GM12878 (cell line): Measurements from ENCODE around the gene BRF1. TPM values are rescaled to one million over a fixed set of nuclear protein-coding genes. Genes with fewer than 3 reads are reported as not detected.

Source experiments
- ATAC-seq: fragments of 200-7000 bp; cut with Tn5 transposase; 3 replicates; pipeline ENCODE4 v1.9.1; 2020; ENCODE audit warnings: mild to moderate bottlenecking, moderate library complexity
- BruUV-seq: library from RNA; stranded (reverse); fragments of 400-500 nt; replicated peaks from 2 replicates; lab custom pipeline; 2021; lab: Mats Ljungman, UMichigan
- CTCF ChIA-PET: fragments of 300-600 bp; sonication (Branson Sonifier 250); formaldehyde crosslinking; extraction: SDS; loops from one replicate; lab custom pipeline; 2021; ENCODE audit warnings: inconsistent platforms; lab: Yijun Ruan, JAX
- POLR2A ChIA-PET: fragments of 350-600 bp; formaldehyde crosslinking; extraction: SDS; loops from one replicate; lab custom pipeline; 2021; ENCODE audit warnings: inconsistent platforms; lab: Charles Lee
- RAD21 ChIA-PET: fragments of 300-600 bp; sonication (Branson Sonifier 250); formaldehyde crosslinking; loops from one replicate; lab custom pipeline; 2023; ENCODE audit warnings: antibody characterized with exemption; ENCODE audit not compliant: unreplicated experiment; lab: Charles Lee
- SMC1A ChIA-PET: fragments of 300-600 bp; sonication (Branson Sonifier 250); formaldehyde crosslinking; loops from one replicate; lab custom pipeline; 2023; ENCODE audit not compliant: unreplicated experiment, uncharacterized antibody; lab: Charles Lee
- DNase-seq: peaks from one replicate; pipeline ENCODE4 v3.0.0-alpha.2; 2011; ENCODE audit warnings: low read depth, low spot score
- FAIRE-seq: peaks from 3 replicates; lab custom pipeline; 2011; peaks lifted over from hg19 to GRCh38; lab: Jason Lieb, UNC
- H2AFZ ChIP-seq: 2 replicates; pipeline ENCODE4 v1.6.0; 2011; ENCODE audit warnings: low read depth, low read length, control low read depth; ENCODE audit not compliant: control insufficient read depth
- H3K27ac ChIP-seq: 2 replicates; pipeline ENCODE4 v1.5.1; 2011; ENCODE audit warnings: control low read depth; ENCODE audit not compliant: control insufficient read depth, insufficient read depth
- H3K27me3 ChIP-seq, 2 experiments: replicated peaks in 1 of 2; 2 replicates each; pipeline versions ENCODE4 v1.6.0 to v1.6.1; 2011; ENCODE audit warnings: low read length in 1 of 2; ENCODE audit not compliant: control insufficient read depth in 2 of 2, insufficient read depth in 2 of 2
- H3K36me3 ChIP-seq, 2 experiments: 2 replicates each; pipeline ENCODE4 v1.5.1; 2011; ENCODE audit warnings: low read length in 1 of 2; ENCODE audit not compliant: control insufficient read depth in 2 of 2, insufficient read depth in 2 of 2
- H3K4me1 ChIP-seq: 2 replicates; pipeline ENCODE4 v1.6.1; 2011; ENCODE audit warnings: mild to moderate bottlenecking, low read length, moderate library complexity, mixed read lengths; ENCODE audit not compliant: control insufficient read depth, insufficient read depth
- H3K4me2 ChIP-seq: 2 replicates; pipeline ENCODE4 v1.6.0; 2011; ENCODE audit warnings: control low read depth; ENCODE audit not compliant: control insufficient read depth, insufficient read depth
- H3K4me3 ChIP-seq: fragments of 200-600 bp; sonication (generic); 2 replicates; pipeline ENCODE4 v1.5.1; 2016
- H3K79me2 ChIP-seq: 2 replicates; pipeline ENCODE4 v1.6.0; 2011; ENCODE audit warnings: low read length; ENCODE audit not compliant: control insufficient read depth, insufficient read depth
- H3K9ac ChIP-seq: 2 replicates; pipeline ENCODE4 v1.8.0; 2011; ENCODE audit warnings: low read length, control low read depth, mixed read lengths; ENCODE audit not compliant: control insufficient read depth, insufficient read depth
- H3K9me3 ChIP-seq: replicated peaks from 3 replicates; pipeline ENCODE4 v1.5.1; 2011; ENCODE audit warnings: mild to moderate bottlenecking, low read length; ENCODE audit not compliant: control insufficient read depth, insufficient read depth
- H4K20me1 ChIP-seq: 2 replicates; pipeline ENCODE4 v1.6.0; 2011; ENCODE audit not compliant: control insufficient read depth, insufficient read depth
- WGBS: methylation state at CpG from one replicate; pipeline ENCODE4 v1.1.6; 2016; ENCODE audit warnings: low lambda C conversion rate; ENCODE audit not compliant: insufficient replicate concordance, insufficient coverage; ENCODE audit errors: missing lambda C conversion rate; 5-methylcytosine and 5-hydroxymethylcytosine counted together
- in situ Hi-C: fragments of 300-500 bp; cut with MboI; formaldehyde crosslinking; loops from 9 replicates; pipeline ENCODE4 v1.14.3; 2018; ENCODE audit warnings: mixed read lengths
- intact Hi-C: fragments of 100-400 bp; cut with micrococcal nuclease; formaldehyde crosslinking; loops from one replicate; pipeline ENCODE4 v1.14.2; 2022; ENCODE audit not compliant: unreplicated experiment
- polyA plus RNA-seq, 11 experiments: library from polyadenylated mRNA; depleted of rRNA in 4 of 11; unstranded in 6 of 11; stranded (reverse) in 5 of 11; fragments of >200 nt; fragmentation: Nextera tagmentation in 4 of 11; fragmentation: Illumina TruSeq in 1 of 11; extraction: Ambion mirVana in 4 of 11; extraction: Trizol in 1 of 11; gene quantifications; 1 replicate in 1 of 11; 2 replicates in 10 of 11; pipeline versions ENCODE4 v1.2.1 to v1.2.3, GENCODE V29; 2011 to 2016; ENCODE audit warnings: inconsistent platforms in 2 of 11, missing spikeins in 2 of 11, low read depth in 1 of 11
- total RNA-seq, 4 experiments: library from RNA; depleted of rRNA in 3 of 4; stranded (reverse); fragments of >200 nt in 3 of 4; fragmentation: Illumina TruSeq in 1 of 4; extraction: Trizol in 1 of 4; gene quantifications; 2 replicates each; pipeline versions ENCODE4 v1.2.1 to v1.2.3, GENCODE V29; 2013 to 2021
- TF ChIP-seq, protein P1 (sequence below): fragments of 450-650 bp; IDR thresholded peaks from 2 replicates; pipeline ENCODE4 v1.6.1; 2017; ENCODE audit warnings: mild to moderate bottlenecking, moderate library complexity

Gene BRF1
- total and polyA plus RNA-seq, 10 of the 15 experiments (the other 5 are each of a cell fraction or from before 2014, with no cell fraction given): 0.21 to 33.5 (median 10.7) TPM

DNA sequence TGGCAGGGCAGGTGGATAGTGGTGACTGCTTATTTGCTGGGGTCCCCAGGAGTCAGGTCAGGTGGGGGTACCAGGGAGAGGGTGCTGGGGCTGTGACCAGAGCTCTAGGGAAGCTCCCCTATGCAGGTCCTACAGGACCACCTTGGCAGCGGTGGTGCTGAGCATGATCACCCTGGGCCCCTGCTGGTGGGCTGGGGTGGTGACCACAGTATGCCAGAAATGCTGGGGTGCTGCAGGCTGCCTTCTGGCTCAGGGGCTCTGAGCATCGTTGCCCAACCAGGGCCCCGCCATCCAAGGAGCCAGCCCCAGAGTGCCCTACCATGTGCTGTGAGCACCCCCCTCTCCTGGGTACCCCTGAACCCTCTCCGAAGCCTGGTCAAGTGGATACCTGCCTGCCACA lies 102.2 kb downstream of the BRF1 start:
- no peak for ATAC-seq
- CTCF ChIA-PET: no interaction called here
- peaks cover 14% of the 10 kb centered on the region for H3K4me1 ChIP-seq

More for the DNA sequence above, 102.2 kb downstream of the BRF1 start:
- no peak for DNase-seq
- Histone ChIP-seq H3K36me3 (no peaks in the 10 kb centered on the region), H3K27me3 (peaks cover 5 to 13% of the 10 kb centered on the region in 2 experiments; a peak in 3 of 4 replicates), H3K4me3 (no peak overlapping the region), H3K27ac (no peak overlapping the region), H4K20me1 (no peaks in the 10 kb centered on the region), H2AFZ (no peak overlapping the region), H3K79me2 (no peaks in the 10 kb centered on the region), H3K9me3 (no peaks in the 10 kb centered on the region)
- intact Hi-C loops: no loop called here
- SMC1A ChIA-PET: no interaction called here
- TF ChIP-seq, protein P1, sequence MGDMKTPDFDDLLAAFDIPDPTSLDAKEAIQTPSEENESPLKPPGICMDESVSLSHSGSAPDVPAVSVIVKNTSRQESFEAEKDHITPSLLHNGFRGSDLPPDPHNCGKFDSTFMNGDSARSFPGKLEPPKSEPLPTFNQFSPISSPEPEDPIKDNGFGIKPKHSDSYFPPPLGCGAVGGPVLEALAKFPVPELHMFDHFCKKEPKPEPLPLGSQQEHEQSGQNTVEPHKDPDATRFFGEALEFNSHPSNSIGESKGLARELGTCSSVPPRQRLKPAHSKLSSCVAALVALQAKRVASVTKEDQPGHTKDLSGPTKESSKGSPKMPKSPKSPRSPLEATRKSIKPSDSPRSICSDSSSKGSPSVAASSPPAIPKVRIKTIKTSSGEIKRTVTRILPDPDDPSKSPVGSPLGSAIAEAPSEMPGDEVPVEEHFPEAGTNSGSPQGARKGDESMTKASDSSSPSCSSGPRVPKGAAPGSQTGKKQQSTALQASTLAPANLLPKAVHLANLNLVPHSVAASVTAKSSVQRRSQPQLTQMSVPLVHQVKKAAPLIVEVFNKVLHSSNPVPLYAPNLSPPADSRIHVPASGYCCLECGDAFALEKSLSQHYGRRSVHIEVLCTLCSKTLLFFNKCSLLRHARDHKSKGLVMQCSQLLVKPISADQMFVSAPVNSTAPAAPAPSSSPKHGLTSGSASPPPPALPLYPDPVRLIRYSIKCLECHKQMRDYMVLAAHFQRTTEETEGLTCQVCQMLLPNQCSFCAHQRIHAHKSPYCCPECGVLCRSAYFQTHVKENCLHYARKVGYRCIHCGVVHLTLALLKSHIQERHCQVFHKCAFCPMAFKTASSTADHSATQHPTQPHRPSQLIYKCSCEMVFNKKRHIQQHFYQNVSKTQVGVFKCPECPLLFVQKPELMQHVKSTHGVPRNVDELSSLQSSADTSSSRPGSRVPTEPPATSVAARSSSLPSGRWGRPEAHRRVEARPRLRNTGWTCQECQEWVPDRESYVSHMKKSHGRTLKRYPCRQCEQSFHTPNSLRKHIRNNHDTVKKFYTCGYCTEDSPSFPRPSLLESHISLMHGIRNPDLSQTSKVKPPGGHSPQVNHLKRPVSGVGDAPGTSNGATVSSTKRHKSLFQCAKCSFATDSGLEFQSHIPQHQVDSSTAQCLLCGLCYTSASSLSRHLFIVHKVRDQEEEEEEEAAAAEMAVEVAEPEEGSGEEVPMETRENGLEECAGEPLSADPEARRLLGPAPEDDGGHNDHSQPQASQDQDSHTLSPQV: no peak
- TF ChIP-seq, all 136 proteins: peak for 0
- WGBS: 50% methylated on average over 4 of the region's 4 CpGs
- RAD21 ChIA-PET: no interaction called here
- no peak overlapping the region for H3K9ac ChIP-seq
- H3K4me2 ChIP-seq: no peak overlapping the region
- FAIRE-seq: no peak
- no TSS peak for BruUV-seq
- POLR2A ChIA-PET: no interaction called here
- in situ Hi-C loops: no loop called here
